Neural progenitor cell (in vitro differentiated cells): Measurements from ENCODE around the gene ZNF598.

ENCODE experiments used
- EZH2 ChIP-seq: fragments of 200-600 bp; sonication (generic); IDR thresholded peaks from 2 replicates; pipeline ENCODE4 v1.6.1; 2017; ENCODE audit warnings: antibody characterized with exemption, mild to moderate bottlenecking, moderate library complexity
- EZH2phosphoT487 ChIP-seq: fragments of 200-600 bp; sonication (generic); IDR thresholded peaks from 2 replicates; pipeline ENCODE4 v1.6.1; 2017; ENCODE audit warnings: antibody characterized with exemption
- TF ChIP-seq, protein P1 (sequence below): fragments of 200-600 bp; sonication (generic); IDR thresholded peaks from 2 replicates; pipeline ENCODE4 v1.5.1; 2017; ENCODE audit warnings: antibody characterized with exemption, mild to moderate bottlenecking

DNA sequence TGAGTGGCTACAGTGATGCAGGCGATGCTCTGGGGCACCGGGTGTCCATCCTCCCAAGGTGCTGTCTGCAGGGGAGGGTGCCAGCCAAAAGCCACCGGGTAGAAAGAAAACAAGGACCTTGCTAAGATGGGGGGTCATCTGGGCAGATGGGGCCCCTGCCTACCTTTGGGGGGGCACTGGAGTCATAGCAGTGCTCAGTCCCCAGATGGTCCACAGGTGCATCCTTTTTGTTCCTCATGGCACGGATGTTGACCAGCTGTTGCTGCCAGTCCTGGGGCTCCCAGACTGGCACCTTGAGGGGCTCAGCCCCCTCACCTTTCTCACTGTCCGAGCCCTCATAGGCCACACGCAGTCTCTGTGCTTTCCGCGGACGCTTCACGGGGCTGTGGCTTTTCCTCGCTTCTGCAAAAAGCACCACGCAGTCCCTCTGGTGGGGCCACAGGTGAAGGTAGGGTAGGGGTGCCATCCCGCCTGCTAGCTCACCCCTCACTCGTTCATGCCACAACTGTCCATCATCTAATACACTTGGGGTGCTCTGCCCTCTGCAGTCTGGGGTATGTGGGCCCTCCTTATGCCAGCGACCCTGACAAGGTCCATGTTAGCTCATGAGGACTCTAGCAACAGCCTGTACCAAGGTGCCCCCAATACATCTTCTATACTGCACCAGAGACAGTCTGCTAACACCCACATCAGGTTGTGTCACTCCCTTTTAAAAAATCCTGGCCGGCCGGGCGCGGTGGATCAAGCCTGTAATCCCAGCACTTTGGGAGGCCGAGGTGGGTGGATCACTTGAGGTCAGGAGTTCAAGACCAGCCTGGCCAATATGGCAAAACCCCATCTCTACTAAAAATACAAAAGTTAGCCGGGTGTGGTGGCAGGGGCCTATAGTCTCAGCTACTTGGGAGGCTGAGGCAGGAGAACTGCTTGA, 36.6 kb upstream of the ZNF598 start:
- TF ChIP-seq, protein P1, sequence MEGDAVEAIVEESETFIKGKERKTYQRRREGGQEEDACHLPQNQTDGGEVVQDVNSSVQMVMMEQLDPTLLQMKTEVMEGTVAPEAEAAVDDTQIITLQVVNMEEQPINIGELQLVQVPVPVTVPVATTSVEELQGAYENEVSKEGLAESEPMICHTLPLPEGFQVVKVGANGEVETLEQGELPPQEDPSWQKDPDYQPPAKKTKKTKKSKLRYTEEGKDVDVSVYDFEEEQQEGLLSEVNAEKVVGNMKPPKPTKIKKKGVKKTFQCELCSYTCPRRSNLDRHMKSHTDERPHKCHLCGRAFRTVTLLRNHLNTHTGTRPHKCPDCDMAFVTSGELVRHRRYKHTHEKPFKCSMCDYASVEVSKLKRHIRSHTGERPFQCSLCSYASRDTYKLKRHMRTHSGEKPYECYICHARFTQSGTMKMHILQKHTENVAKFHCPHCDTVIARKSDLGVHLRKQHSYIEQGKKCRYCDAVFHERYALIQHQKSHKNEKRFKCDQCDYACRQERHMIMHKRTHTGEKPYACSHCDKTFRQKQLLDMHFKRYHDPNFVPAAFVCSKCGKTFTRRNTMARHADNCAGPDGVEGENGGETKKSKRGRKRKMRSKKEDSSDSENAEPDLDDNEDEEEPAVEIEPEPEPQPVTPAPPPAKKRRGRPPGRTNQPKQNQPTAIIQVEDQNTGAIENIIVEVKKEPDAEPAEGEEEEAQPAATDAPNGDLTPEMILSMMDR, result no peak
- TF ChIP-seq EZH2, result no peak
- TF ChIP-seq EZH2phosphoT487, result no peak
